ENCODE data around the gene PXYLP1.

PXYLP1 gene

DNA sequence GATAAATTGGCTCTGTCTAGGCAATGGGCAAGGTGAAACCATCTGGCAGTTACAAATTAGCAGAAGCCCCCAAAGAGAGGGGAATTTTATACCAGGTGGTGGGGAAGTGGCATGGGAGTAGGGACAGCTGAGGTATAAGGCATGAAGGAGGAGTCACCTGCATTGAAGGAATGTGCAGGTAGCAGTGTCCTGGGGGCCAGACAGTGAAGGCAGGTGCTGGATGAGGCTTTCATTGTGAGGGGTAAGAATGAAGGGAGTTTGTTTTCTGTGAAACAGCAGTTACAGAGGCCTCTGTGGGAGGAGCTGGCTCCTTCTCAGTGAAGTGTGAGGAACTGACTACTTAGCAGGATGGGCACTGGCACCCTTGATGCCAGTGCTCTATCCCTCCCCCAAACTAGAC, 19.1 kb upstream of the PXYLP1 start:
- TF ChIP-seq, protein P1, sequence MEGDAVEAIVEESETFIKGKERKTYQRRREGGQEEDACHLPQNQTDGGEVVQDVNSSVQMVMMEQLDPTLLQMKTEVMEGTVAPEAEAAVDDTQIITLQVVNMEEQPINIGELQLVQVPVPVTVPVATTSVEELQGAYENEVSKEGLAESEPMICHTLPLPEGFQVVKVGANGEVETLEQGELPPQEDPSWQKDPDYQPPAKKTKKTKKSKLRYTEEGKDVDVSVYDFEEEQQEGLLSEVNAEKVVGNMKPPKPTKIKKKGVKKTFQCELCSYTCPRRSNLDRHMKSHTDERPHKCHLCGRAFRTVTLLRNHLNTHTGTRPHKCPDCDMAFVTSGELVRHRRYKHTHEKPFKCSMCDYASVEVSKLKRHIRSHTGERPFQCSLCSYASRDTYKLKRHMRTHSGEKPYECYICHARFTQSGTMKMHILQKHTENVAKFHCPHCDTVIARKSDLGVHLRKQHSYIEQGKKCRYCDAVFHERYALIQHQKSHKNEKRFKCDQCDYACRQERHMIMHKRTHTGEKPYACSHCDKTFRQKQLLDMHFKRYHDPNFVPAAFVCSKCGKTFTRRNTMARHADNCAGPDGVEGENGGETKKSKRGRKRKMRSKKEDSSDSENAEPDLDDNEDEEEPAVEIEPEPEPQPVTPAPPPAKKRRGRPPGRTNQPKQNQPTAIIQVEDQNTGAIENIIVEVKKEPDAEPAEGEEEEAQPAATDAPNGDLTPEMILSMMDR (conservative IDR thresholded peaks at IDR 0.05; ENCODE audit: low read depth) = no peak
- DNase-seq (ENCODE audit: low spot score) = no peak
- no peak overlapping the region for H3K27ac ChIP-seq
- ChIA-PET CTCF (interaction anchor here (0.6 kb wide), 1 partner anchor 241 kb away, joined by 4 read pairs; no protein-coding TSS in a partner anchor), POLR2A (ENCODE audit: low non-redundant PET) (no interaction called here)

DNA sequence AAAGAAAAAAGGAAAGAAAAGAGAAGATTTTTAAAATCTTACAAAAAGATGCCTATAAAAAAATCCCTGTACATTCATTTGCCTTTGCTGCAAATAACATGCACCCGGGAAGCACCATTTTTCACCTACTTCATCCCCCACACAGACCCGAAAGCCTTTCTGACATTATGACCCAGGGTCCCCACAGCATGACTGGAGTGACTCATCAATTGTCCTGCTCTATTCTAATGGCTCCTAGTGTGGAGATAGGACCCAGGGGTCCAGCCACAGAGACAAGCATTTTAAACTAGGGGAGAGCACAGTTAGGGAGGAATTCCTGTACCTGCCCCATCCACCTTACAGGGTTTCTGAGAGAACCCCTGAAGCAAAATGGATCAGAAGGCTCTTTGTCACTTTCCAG, 14.7 kb upstream of the PXYLP1 start:
- no peak for DNase-seq (ENCODE audit: low spot score)
- TF ChIP-seq, protein P1 (conservative IDR thresholded peaks at IDR 0.05; ENCODE audit: low read depth) = no peak
- CTCF ChIA-PET = no interaction called here
- no peak overlapping the region for H3K27ac ChIP-seq
- POLR2A ChIA-PET (ENCODE audit: low non-redundant PET) = no interaction called here

DNA sequence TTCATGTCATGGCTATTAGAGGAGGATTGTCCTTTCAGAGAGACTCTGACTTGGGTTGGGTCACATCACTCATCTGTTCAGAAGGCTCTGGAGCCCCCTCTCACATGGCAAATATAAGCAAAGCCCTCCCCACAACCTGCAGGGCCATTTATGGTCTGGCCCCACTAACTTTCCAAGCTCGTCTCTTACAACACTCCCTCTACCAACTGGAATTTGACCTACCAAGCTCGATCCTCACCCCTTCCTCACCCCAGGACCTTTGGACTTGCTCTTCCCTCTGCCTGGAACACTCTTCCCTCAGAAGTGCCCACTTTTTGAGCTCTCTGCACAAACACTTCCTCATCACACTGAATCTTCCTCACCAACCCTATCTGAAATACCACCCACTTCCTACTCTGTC, 14.2 kb upstream of the PXYLP1 start:
- ChIA-PET CTCF (no interaction called here), POLR2A (ENCODE audit: low non-redundant PET) (no interaction called here)
- TF ChIP-seq, protein P1 (conservative IDR thresholded peaks at IDR 0.05; ENCODE audit: low read depth) = no peak
- no peak overlapping the region for H3K27ac ChIP-seq
- DNase-seq (ENCODE audit: low spot score) = no peak

DNA sequence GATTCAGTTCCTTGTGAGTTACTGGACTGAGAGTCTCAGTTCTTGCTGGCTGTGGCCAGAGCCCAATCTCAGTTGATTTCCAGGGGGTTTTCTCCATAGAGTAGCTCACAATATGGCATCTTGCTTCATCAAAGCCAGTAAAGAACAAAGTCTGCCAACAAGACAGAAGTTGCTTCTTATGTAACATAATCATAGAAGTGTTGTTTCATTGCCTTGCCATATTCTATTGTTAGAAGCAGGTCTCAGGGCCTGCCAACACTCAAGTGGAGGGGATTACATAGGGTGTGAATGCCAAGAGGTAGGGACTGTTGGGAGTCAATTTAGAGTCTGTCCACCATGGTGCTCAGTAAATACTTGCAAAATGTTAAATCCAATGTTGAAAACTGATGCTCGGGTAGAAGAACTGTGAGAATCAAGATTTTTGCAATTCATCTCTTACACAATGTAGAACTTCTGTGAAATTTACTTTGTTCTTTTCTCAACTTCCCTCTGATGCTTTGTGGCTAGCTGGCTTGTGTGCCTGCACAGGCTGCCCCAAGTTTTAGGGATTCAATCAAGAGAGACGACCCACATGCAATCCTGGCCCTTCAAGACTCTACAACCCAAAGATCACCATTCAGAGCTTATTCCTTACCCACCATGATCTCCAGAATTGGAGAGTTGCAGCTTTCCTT, 13.3 kb upstream of the PXYLP1 start:
- H3K27ac ChIP-seq = no peak overlapping the region
- TF ChIP-seq, protein P1 (conservative IDR thresholded peaks at IDR 0.05; ENCODE audit: low read depth) = no peak
- CTCF ChIA-PET = no interaction called here
- POLR2A ChIA-PET (ENCODE audit: low non-redundant PET) = no interaction called here
- no peak for DNase-seq (ENCODE audit: low spot score)

DNA sequence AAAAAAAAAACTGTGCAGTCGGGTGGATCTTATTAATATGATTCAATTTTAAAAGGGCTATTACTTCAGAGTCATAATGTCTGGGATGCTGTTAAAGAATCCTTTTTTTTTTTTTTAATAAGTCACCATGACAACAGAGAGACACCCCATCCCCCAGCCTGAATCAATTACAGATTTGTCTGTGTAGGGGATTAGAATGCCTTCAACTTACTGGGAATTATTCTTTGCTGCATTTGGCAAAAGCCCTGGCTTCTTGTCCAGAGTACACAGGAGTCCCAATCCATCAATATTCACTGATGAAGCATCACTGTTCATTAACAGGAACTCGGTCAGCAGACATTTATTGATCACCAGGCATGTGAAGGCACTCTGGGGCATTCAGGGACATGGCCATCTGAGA, 12.7 kb upstream of the PXYLP1 start:
- ChIA-PET CTCF (no interaction called here), POLR2A (ENCODE audit: low non-redundant PET) (no interaction called here)
- no peak overlapping the region for H3K27ac ChIP-seq
- no peak for DNase-seq (ENCODE audit: low spot score)
- TF ChIP-seq, protein P1 (conservative IDR thresholded peaks at IDR 0.05; ENCODE audit: low read depth) = no peak

DNA sequence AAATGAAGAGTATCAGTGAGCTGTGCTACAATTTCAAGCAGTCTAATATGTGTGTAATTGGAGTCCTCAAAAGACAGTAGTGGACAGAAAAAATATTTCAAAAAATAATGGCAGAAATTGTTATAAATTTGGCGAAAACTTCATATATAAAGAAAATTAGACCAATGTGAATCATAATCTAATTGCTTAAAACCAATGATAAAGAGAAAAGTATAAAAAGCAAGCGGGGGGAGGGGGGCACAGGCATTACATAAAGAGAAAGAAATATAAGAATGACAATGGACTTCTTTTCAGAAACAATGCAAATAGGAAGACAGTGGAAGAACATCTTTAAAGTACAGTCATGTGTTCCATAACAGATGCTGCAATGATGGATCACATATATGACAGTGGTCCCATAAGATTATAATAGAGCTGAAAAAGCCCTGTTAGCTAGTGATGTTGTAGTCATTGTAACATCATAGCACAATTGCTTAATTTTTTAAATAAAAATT, 7.9 kb upstream of the PXYLP1 start:
- CTCF ChIA-PET = no interaction called here
- POLR2A ChIA-PET (ENCODE audit: low non-redundant PET) = no interaction called here
- no peak for DNase-seq (ENCODE audit: low spot score)
- TF ChIP-seq, protein P1 (conservative IDR thresholded peaks at IDR 0.05; ENCODE audit: low read depth) = no peak
- no peak overlapping the region for H3K27ac ChIP-seq
